Fibroblast of the aortic adventitia (primary cell): ENCODE results near the gene NRG2. TPM values are rescaled to one million over a fixed set of nuclear protein-coding genes. Genes with fewer than 3 reads are reported as not detected.

Experiments used
- DNase-seq: peaks from one replicate; pipeline ENCODE4 v3.0.0-alpha.2; 2010; ENCODE audit warnings: low read depth
- H3K4me3 ChIP-seq: 2 replicates; pipeline ENCODE4 v1.5.1; 2011; ENCODE audit warnings: low read depth, mild to moderate bottlenecking, control low read depth, low read length, moderate library complexity
- CTCF ChIP-seq: IDR thresholded peaks from 2 replicates; pipeline ENCODE4 v1.5.1; 2011; ENCODE audit warnings: mild to moderate bottlenecking, low read length, control low read depth, inconsistent platforms; ENCODE audit not compliant: insufficient read depth
- total RNA-seq: library from RNA; depleted of rRNA; stranded (reverse); fragments of >200 nt; gene quantifications from 2 replicates; pipeline ENCODE4 v1.2.3, GENCODE V29; 2012; ENCODE audit warnings: low replicate concordance

NRG2 gene
- total RNA-seq, 1 donor: 0.36 TPM

GRCh38 chr5:139947727-139948126 lies 95.4 kb downstream of the NRG2 start:
- H3K4me3 ChIP-seq: no peak overlapping the region
- no peak for DNase-seq
- TF ChIP-seq CTCF: no peak

GRCh38 chr5:139946440-139946839 lies 96.7 kb downstream of the NRG2 start:
- TF ChIP-seq CTCF: no peak
- no peak for DNase-seq
- no peak overlapping the region for H3K4me3 ChIP-seq

GRCh38 chr5:139946006-139946405 lies 97.1 kb downstream of the NRG2 start:
- H3K4me3 ChIP-seq: no peak overlapping the region
- TF ChIP-seq CTCF: no peak
- no peak for DNase-seq

GRCh38 chr5:139942243-139942642 lies 100.9 kb downstream of the NRG2 start:
- no peak for DNase-seq
- no peak for TF ChIP-seq CTCF
- no peak overlapping the region for H3K4me3 ChIP-seq

- no peak for DNase-seq
- H3K4me3 ChIP-seq: no peak overlapping the region
- no peak for TF ChIP-seq CTCF
Measured at GRCh38 chr5:139930406-139930805, 112.7 kb downstream of the NRG2 start.

GRCh38 chr5:139926797-139927503 lies 116.1 kb downstream of the NRG2 start:
- H3K4me3 ChIP-seq: no peak overlapping the region
- DNase-seq: no peak

More at GRCh38 chr5:139926797-139927503, 116.1 kb downstream of the NRG2 start:
- no peak for TF ChIP-seq CTCF
